HG03457 (cell line): Measurements from ENCODE around the gene GP9.
"Not testable (repeated sequence)": the region's sequence is repeated elsewhere in the genome, so short reads cannot be mapped to it uniquely, and the experiment has no call there.

Experiments
- ATAC-seq: cut with Tn5 transposase; IDR thresholded peaks from one replicate; pipeline ENCODE4 v1.9.1; 2021; ENCODE audit warnings: moderate number of reproducible peaks; ENCODE audit not compliant: unreplicated experiment

The GP9 gene

GRCh38 chr3:129106866-129107565 is 46.4 kb downstream of the GP9 start:
- no peak for ATAC-seq

- ATAC-seq = no peak
These were observed 47.2 kb downstream of the GP9 start for GRCh38 chr3:129107793-129108192.

- ATAC-seq = not testable (repeated sequence)
These were observed 50.6 kb downstream of the GP9 start for GRCh38 chr3:129111076-129111780.
